ENCODE data around the gene CPEB3.
"Not testable (repeated sequence)": the region's sequence is repeated elsewhere in the genome, so short reads cannot be mapped to it uniquely, and the experiment has no call there.

CPEB3 gene

GRCh38 chr10:92031580-92031979 is 259.3 kb downstream of the CPEB3 start:
- H3K9me3 ChIP-seq (ENCODE audit: insufficient read depth, low read length, severe bottlenecking): no peaks in the 10 kb centered on the region
- DNase-seq: no peak
- no peaks in the 10 kb centered on the region for H3K27me3 ChIP-seq (ENCODE audit: insufficient read depth, low read length, poor library complexity)
- no peak overlapping the region for H3K27ac ChIP-seq (ENCODE audit: low read length)
- H3K36me3 ChIP-seq (ENCODE audit: insufficient read depth, low read length): peaks cover 67% of the 10 kb centered on the region
- no peak overlapping the region for H3K4me3 ChIP-seq (ENCODE audit: low read depth in 1 of 2, low read length in 2 of 2)
- H4K20me1 ChIP-seq (ENCODE audit: insufficient read depth, low read length): no peaks in the 10 kb centered on the region
- ATAC-seq (ENCODE audit: insufficient read depth, low read depth): peak; percentile 52; the same call in 2 of the 3 replicates
- H3K4me2 ChIP-seq (ENCODE audit: insufficient read depth, low read length): no peak overlapping the region
- H3K9ac ChIP-seq (ENCODE audit: low read depth, low read length): no peak overlapping the region
- H3K4me1 ChIP-seq (ENCODE audit: insufficient read depth, low read length): no peaks in the 10 kb centered on the region
- TF ChIP-seq CTCF (IDR thresholded peaks at IDR 0.05; ENCODE audit: borderline replicate concordance, extremely low read depth, low read length, poor library complexity, severe bottlenecking): no peak
- no peak for TF ChIP-seq EZH2 (IDR thresholded peaks at IDR 0.05; ENCODE audit: borderline replicate concordance, low read depth, low read length, severe bottlenecking)
- H3K79me2 ChIP-seq (ENCODE audit: insufficient read depth, low read length): no peaks in the 10 kb centered on the region
- no peak overlapping the region for H2AFZ ChIP-seq (ENCODE audit: low read depth, low read length)

DNA sequence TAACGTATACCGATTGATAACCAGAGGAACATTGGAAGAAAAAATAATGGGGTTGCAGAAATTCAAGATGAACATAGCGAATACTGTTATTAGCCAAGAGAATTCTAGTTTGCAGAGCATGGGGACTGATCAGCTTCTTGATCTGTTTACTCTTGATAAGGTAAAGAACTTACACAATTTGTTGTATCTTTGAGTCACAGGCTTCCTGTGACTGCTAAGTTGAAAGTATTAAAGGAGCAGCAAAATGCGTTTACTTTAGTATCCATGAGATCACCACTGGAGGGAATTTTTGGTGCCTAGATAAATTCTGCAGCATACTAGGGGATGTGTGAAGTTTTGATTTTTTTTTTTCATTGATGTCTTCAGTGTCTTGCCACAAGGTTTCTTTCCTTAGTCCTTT is 263.7 kb downstream of the CPEB3 start:
- DNase-seq (no peak), ATAC-seq (ENCODE audit: insufficient read depth, low read depth) (no peak)
- H3K4me2 ChIP-seq (ENCODE audit: insufficient read depth, low read length): no peak overlapping the region
- H3K9ac ChIP-seq (ENCODE audit: low read depth, low read length): no peak overlapping the region
- peaks cover 99% of the 10 kb centered on the region for H3K36me3 ChIP-seq (ENCODE audit: insufficient read depth, low read length)
- H3K4me1 ChIP-seq (ENCODE audit: insufficient read depth, low read length): no peaks in the 10 kb centered on the region
- H2AFZ ChIP-seq (ENCODE audit: low read depth, low read length): no peak overlapping the region
- no peak overlapping the region for H3K4me3 ChIP-seq (ENCODE audit: low read depth in 1 of 2, low read length in 2 of 2)
- TF ChIP-seq EZH2 (IDR thresholded peaks at IDR 0.05; ENCODE audit: borderline replicate concordance, low read depth, low read length, severe bottlenecking) (no peak), CTCF (IDR thresholded peaks at IDR 0.05; ENCODE audit: borderline replicate concordance, extremely low read depth, low read length, poor library complexity, severe bottlenecking) (no peak)
- H3K27me3 ChIP-seq (ENCODE audit: insufficient read depth, low read length, poor library complexity): no peaks in the 10 kb centered on the region
- H4K20me1 ChIP-seq (ENCODE audit: insufficient read depth, low read length): no peaks in the 10 kb centered on the region
- no peak overlapping the region for H3K27ac ChIP-seq (ENCODE audit: low read length)
- H3K79me2 ChIP-seq (ENCODE audit: insufficient read depth, low read length): no peaks in the 10 kb centered on the region
- H3K9me3 ChIP-seq (ENCODE audit: insufficient read depth, low read length, severe bottlenecking): no peaks in the 10 kb centered on the region

- H3K36me3 ChIP-seq (ENCODE audit: insufficient read depth, low read length): peaks cover 90% of the 10 kb centered on the region
- H3K27ac ChIP-seq (ENCODE audit: low read length); H3K4me2 ChIP-seq (ENCODE audit: insufficient read depth, low read length); H3K9me3 ChIP-seq (ENCODE audit: insufficient read depth, low read length, severe bottlenecking); ATAC-seq (ENCODE audit: insufficient read depth, low read depth); H3K27me3 ChIP-seq (ENCODE audit: insufficient read depth, low read length, poor library complexity); H3K79me2 ChIP-seq (ENCODE audit: insufficient read depth, low read length); H2AFZ ChIP-seq (ENCODE audit: low read depth, low read length); H4K20me1 ChIP-seq (ENCODE audit: insufficient read depth, low read length); H3K9ac ChIP-seq (ENCODE audit: low read depth, low read length); H3K4me3 ChIP-seq (ENCODE audit: low read depth in 1 of 2, low read length in 2 of 2); DNase-seq; H3K4me1 ChIP-seq (ENCODE audit: insufficient read depth, low read length): not testable (repeated sequence)
These were observed 265.5 kb downstream of the CPEB3 start for GRCh38 chr10:92025340-92025739.

GRCh38 chr10:92024700-92025099 is 266.2 kb downstream of the CPEB3 start:
- no peaks in the 10 kb centered on the region for H4K20me1 ChIP-seq (ENCODE audit: insufficient read depth, low read length)

More at GRCh38 chr10:92024700-92025099, 266.2 kb downstream of the CPEB3 start:
- Histone ChIP-seq H3K79me2 (ENCODE audit: insufficient read depth, low read length) (no peaks in the 10 kb centered on the region), H3K27me3 (ENCODE audit: insufficient read depth, low read length, poor library complexity) (no peaks in the 10 kb centered on the region), H3K27ac (ENCODE audit: low read length) (no peak overlapping the region), H3K4me1 (ENCODE audit: insufficient read depth, low read length) (no peaks in the 10 kb centered on the region), H3K9me3 (ENCODE audit: insufficient read depth, low read length, severe bottlenecking) (no peaks in the 10 kb centered on the region), H2AFZ (ENCODE audit: low read depth, low read length) (no peak overlapping the region), H3K36me3 (ENCODE audit: insufficient read depth, low read length) (peaks cover 89% of the 10 kb centered on the region), H3K4me2 (ENCODE audit: insufficient read depth, low read length) (no peak overlapping the region), H3K9ac (ENCODE audit: low read depth, low read length) (no peak overlapping the region), H3K4me3 (ENCODE audit: low read depth in 1 of 2, low read length in 2 of 2) (no peak overlapping the region)
- DNase-seq: no peak
- TF ChIP-seq CTCF (IDR thresholded peaks at IDR 0.05; ENCODE audit: borderline replicate concordance, extremely low read depth, low read length, poor library complexity, severe bottlenecking) (no peak), EZH2 (IDR thresholded peaks at IDR 0.05; ENCODE audit: borderline replicate concordance, low read depth, low read length, severe bottlenecking) (no peak)
- ATAC-seq (ENCODE audit: insufficient read depth, low read depth): no peak
